IMR-90 (cell line): ENCODE data around the gene STAC.

Experiments
- BHLHE40 ChIP-seq: fragments of 150-350 bp; IDR thresholded peaks from 2 replicates; pipeline ENCODE4 v1.6.1; 2016; ENCODE audit warnings: mild to moderate bottlenecking, low read depth, low read length
- CEBPB ChIP-seq: IDR thresholded peaks from 2 replicates; pipeline ENCODE4 v1.6.1; 2012; ENCODE audit warnings: low read depth, low read length, improper control_type of control experiment
- CHD1 ChIP-seq: IDR thresholded peaks from 2 replicates; pipeline ENCODE4 v1.6.1; 2012; ENCODE audit warnings: low read depth, low read length, improper control_type of control experiment
- CTCF ChIP-seq: conservative IDR thresholded peaks from 2 replicates; pipeline ENCODE4 v1.5.1; 2012; ENCODE audit warnings: mild to moderate bottlenecking, low read depth, low read length, improper control_type of control experiment
- FOS ChIP-seq: fragments of 150-350 bp; IDR thresholded peaks from 2 replicates; pipeline ENCODE4 v1.6.1; 2016; ENCODE audit warnings: low read depth, low read length
- MAZ ChIP-seq: IDR thresholded peaks from 2 replicates; pipeline ENCODE4 v1.6.1; 2012; ENCODE audit warnings: low read depth, mild to moderate bottlenecking, low read length, improper control_type of control experiment, moderate library complexity, borderline replicate concordance
- POLR2A ChIP-seq: IDR thresholded peaks from 2 replicates; pipeline ENCODE4 v1.6.1; 2012; ENCODE audit warnings: mild to moderate bottlenecking, low read depth, low read length
- RAD21 ChIP-seq: IDR thresholded peaks from 2 replicates; pipeline ENCODE4 v1.6.1; 2012; ENCODE audit warnings: low read length, improper control_type of control experiment
- RCOR1 ChIP-seq: IDR thresholded peaks from 2 replicates; pipeline ENCODE4 v1.6.1; 2012; ENCODE audit warnings: mild to moderate bottlenecking, low read length, improper control_type of control experiment; ENCODE audit not compliant: insufficient replicate concordance
- RFX5 ChIP-seq: IDR thresholded peaks from 2 replicates; pipeline ENCODE4 v1.8.0; 2012; ENCODE audit warnings: low read depth, mild to moderate bottlenecking, low read length, moderate library complexity
- SMC3 ChIP-seq: fragments of 150-350 bp; IDR thresholded peaks from 2 replicates; pipeline ENCODE4 v1.6.1; 2016; ENCODE audit warnings: low read depth, mild to moderate bottlenecking, antibody characterized with exemption, low read length, moderate library complexity
- USF2 ChIP-seq: fragments of 150-350 bp; IDR thresholded peaks from 2 replicates; pipeline ENCODE4 v1.6.1; 2017; ENCODE audit warnings: mild to moderate bottlenecking, antibody characterized with exemption, low read length, low read depth
- TF ChIP-seq, protein P1 (sequence below): fragments of 150-350 bp; IDR thresholded peaks from 2 replicates; pipeline ENCODE4 v1.6.1; 2016; ENCODE audit warnings: low read depth, mild to moderate bottlenecking, low read length, moderate library complexity, borderline replicate concordance

- TF ChIP-seq POLR2A (no peak), CTCF (no peak), RAD21 (no peak), FOS (no peak), CEBPB (no peak), MAZ (no peak), RCOR1 (no peak), SMC3 (no peak), BHLHE40 (no peak), USF2 (no peak), RFX5 (no peak), CHD1 (no peak)
- TF ChIP-seq, protein P1, sequence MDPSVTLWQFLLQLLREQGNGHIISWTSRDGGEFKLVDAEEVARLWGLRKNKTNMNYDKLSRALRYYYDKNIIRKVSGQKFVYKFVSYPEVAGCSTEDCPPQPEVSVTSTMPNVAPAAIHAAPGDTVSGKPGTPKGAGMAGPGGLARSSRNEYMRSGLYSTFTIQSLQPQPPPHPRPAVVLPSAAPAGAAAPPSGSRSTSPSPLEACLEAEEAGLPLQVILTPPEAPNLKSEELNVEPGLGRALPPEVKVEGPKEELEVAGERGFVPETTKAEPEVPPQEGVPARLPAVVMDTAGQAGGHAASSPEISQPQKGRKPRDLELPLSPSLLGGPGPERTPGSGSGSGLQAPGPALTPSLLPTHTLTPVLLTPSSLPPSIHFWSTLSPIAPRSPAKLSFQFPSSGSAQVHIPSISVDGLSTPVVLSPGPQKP, result no peak
These were observed 75.1 kb downstream of the STAC start for GRCh38 chr3:36455406-36455805.
